ENCODE results near the gene PLIN4.

Gene PLIN4

GRCh38 chr19:4454747-4455718, 63.3 kb downstream of the PLIN4 start:
- DNase-seq = no peak

DNA sequence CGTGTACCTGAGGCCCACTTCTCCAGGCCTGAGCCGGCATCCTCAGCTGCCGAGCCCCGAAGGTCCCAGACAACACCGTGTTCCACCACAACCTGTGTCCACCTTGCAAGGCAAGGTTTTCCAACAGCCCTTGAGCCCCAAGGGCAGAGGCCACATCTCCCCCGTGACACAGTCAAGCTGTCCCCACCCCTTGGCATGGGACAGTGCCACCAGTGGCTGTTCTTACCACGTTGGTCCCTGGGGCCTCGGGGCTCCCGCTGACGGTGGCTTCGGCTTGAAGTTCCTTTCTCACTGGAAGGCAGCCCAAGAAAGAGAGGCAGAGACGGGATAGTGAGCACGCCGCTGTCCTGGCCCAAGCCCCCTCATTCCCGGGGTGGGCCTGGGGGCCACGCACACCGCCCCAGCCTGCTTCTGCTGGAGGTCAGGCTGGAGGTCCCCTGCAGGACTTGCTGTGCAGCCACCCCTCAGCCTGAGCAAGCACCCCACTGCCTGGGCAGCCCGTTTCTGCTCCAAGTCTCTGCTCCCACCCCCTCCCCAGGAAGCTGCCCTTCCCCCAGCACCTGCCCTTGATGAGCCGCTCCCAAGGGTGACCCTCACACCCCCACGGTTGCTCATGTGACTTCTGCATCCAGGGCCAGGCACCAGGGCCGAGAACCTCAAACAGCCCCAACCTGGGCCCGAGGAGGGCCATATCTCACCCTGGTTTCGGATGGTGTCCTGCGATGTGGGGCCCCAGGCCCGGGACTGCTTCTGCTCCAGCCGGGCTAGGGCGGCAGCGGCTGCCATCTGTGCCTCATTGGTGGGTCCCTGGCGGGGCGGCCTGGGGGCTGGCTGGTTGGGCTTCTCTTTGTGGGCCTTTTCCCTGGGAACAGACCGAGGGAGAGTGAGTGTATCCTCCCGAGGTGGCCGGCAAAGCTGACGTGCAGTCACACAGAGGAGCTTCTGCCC, 64.8 kb downstream of the PLIN4 start:
- no peak for DNase-seq

- no peak for DNase-seq
Observed at GRCh38 chr19:4452230-4452990, 65.9 kb downstream of the PLIN4 start.
